MCF 10A (cell line): ENCODE data around the gene GNB5. TPM values are rescaled to one million over a fixed set of nuclear protein-coding genes. Genes with fewer than 3 reads are reported as not detected.
"Not testable (repeated sequence)": the region's sequence is repeated elsewhere in the genome, so short reads cannot be mapped to it uniquely, and the experiment has no call there.

ENCODE experiments used
- BruUV-seq: library from RNA; stranded (reverse); fragments of 400-500 nt; replicated peaks from 2 replicates; lab custom pipeline; 2021; lab: Mats Ljungman, UMichigan
- CTCF ChIA-PET: fragments of 300-600 bp; sonication (Branson Sonifier 250); formaldehyde crosslinking; extraction: SDS; loops from one replicate; lab custom pipeline; 2021; ENCODE audit warnings: antibody characterized with exemption, inconsistent platforms; lab: Yijun Ruan, JAX
- POLR2A ChIA-PET: fragments of 300-600, 350-650 bp; sonication (Branson Sonifier 250); formaldehyde crosslinking; extraction: SDS; loops from one replicate; lab custom pipeline; 2020; ENCODE audit warnings: antibody characterized with exemption, inconsistent platforms; lab: Yijun Ruan, JAX
- DNase-seq: peaks from one replicate; pipeline ENCODE4 v3.0.0-alpha.2; 2018; ENCODE audit not compliant: unreplicated experiment
- H3K27ac Mint-ChIP-seq: one replicate; pipeline ENCODE4 v1.8.0; 2022; ENCODE audit warnings: mild to moderate bottlenecking, low read depth, mixed read lengths; ENCODE audit not compliant: unreplicated experiment
- H3K27me3 Mint-ChIP-seq: one replicate; pipeline ENCODE4 v1.8.0; 2022; ENCODE audit warnings: mixed read lengths; ENCODE audit not compliant: insufficient read depth, unreplicated experiment
- H3K36me3 Mint-ChIP-seq: one replicate; pipeline ENCODE4 v1.8.0; 2022; ENCODE audit warnings: mild to moderate bottlenecking, moderate library complexity, mixed read lengths; ENCODE audit not compliant: insufficient read depth, unreplicated experiment
- H3K4me1 Mint-ChIP-seq: one replicate; pipeline ENCODE4 v1.8.0; 2022; ENCODE audit warnings: mixed read lengths; ENCODE audit not compliant: insufficient read depth, unreplicated experiment
- H3K4me3 Mint-ChIP-seq: one replicate; pipeline ENCODE4 v1.8.0; 2022; ENCODE audit warnings: mild to moderate bottlenecking, moderate library complexity, mixed read lengths; ENCODE audit not compliant: unreplicated experiment
- H3K9me3 Mint-ChIP-seq: one replicate; pipeline ENCODE4 v1.8.0; 2022; ENCODE audit warnings: mixed read lengths; ENCODE audit not compliant: unreplicated experiment
- intact Hi-C: fragments of 100-400 bp; cut with micrococcal nuclease; formaldehyde crosslinking; loops from 2 replicates; pipeline ENCODE4 v1.14.1; 2022
- total RNA-seq: library from RNA; stranded (reverse); gene quantifications from 2 replicates; pipeline ENCODE4 v1.2.3, GENCODE V29; 2022
- TF ChIP-seq, protein P1 (sequence below): fragments of 200-600 bp; IDR thresholded peaks from one replicate; pipeline ENCODE4 v1.8.0; 2022; ENCODE audit warnings: antibody characterized with exemption, mild to moderate bottlenecking; ENCODE audit not compliant: unreplicated experiment

The GNB5 gene
- total RNA-seq, 1 experiment from 2014 or later: 31.8 TPM

DNA sequence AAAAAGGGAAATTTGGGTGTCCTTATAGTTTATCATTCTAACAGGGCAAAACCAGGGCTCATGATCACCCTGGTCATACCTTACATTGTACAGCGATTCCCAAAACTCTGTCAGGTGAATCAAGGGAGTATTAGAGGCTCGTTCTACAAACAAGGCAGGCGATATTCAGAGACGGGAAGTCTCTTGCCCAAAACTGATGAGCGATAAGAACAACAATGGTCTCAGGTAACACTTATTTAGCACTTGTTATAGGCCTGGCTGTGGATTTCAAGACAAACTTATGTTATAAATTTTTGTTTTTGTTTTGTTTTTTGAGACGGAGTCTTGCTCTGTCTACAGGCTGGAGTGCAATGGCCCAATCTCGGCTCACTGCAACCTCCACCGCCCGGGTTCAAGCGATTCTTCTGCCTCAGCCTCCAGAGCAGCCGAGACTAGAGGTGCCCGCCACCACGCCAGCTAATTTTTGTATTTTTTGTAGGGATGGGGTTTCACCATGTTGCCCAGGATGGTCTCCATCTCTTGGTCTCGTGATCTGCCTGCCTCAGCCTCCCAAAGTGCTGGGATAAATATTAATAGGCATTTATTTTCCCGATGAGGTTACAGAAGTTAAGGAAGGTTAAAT, 91.4 kb downstream of the GNB5 start:
- Mint-ChIP-seq H3K36me3 (peaks cover 12% of the 10 kb centered on the region), H3K4me3 (no peak overlapping the region), H3K27me3 (no peaks in the 10 kb centered on the region), H3K9me3 (no peaks in the 10 kb centered on the region), H3K27ac (no peak overlapping the region), H3K4me1 (peaks cover 44% of the 10 kb centered on the region)
- BruUV-seq: TSS peak; percentile 23
- DNase-seq: peak; percentile 43
- intact Hi-C loops: no loop called here
- POLR2A ChIA-PET: interaction anchor here (0.6 to 8.8 kb wide), 12 partner anchors 10 to 128 kb away, joined by 3 to 214 read pairs (median 3); partner anchors contain the start of gene LEO1
- CTCF ChIA-PET: interaction anchor here (0.7 to 5.3 kb wide), 3 partner anchors 22 to 120 kb away, joined by 3 to 29 read pairs (median 5); no protein-coding TSS in a partner anchor
- TF ChIP-seq, protein P1, sequence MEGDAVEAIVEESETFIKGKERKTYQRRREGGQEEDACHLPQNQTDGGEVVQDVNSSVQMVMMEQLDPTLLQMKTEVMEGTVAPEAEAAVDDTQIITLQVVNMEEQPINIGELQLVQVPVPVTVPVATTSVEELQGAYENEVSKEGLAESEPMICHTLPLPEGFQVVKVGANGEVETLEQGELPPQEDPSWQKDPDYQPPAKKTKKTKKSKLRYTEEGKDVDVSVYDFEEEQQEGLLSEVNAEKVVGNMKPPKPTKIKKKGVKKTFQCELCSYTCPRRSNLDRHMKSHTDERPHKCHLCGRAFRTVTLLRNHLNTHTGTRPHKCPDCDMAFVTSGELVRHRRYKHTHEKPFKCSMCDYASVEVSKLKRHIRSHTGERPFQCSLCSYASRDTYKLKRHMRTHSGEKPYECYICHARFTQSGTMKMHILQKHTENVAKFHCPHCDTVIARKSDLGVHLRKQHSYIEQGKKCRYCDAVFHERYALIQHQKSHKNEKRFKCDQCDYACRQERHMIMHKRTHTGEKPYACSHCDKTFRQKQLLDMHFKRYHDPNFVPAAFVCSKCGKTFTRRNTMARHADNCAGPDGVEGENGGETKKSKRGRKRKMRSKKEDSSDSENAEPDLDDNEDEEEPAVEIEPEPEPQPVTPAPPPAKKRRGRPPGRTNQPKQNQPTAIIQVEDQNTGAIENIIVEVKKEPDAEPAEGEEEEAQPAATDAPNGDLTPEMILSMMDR: no peak

DNA sequence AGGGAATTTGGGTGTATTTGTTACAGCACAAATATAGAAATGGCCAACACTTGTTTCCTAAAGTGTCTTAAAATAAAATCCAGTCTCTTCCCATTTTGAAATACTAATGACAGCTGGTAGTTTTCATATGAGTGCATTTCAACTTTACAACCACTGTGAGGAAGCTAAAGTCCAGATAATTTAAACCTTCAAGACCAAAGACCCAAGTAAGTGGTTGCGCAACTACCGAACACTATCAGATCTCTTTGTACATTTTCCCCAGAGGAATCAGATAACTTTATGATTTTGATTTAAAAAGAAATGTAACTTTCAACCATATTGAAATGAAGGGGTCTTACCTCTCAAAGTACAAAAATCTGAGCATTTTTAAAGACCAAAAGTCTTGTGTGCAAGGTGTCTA, 92.9 kb downstream of the GNB5 start:
- intact Hi-C loops: no loop called here
- H3K4me1 Mint-ChIP-seq: peaks cover 48% of the 10 kb centered on the region
- no peak overlapping the region for H3K4me3 Mint-ChIP-seq
- no TSS peak for BruUV-seq
- peaks cover 12% of the 10 kb centered on the region for H3K36me3 Mint-ChIP-seq
- H3K27ac Mint-ChIP-seq: peak overlapping the region; percentile 31
- no peaks in the 10 kb centered on the region for H3K27me3 Mint-ChIP-seq
- ChIA-PET POLR2A (interaction anchor here (1.2 to 8.8 kb wide), 6 partner anchors 15 to 127 kb away, joined by 5 to 214 read pairs (median 54); partner anchors contain the start of gene LEO1), CTCF (interaction anchor here (0.7 to 5.3 kb wide), 6 partner anchors 8 to 193 kb away, joined by 3 to 29 read pairs (median 3); no protein-coding TSS in a partner anchor)
- DNase-seq: no peak
- no peaks in the 10 kb centered on the region for H3K9me3 Mint-ChIP-seq
- TF ChIP-seq, protein P1: no peak

DNA sequence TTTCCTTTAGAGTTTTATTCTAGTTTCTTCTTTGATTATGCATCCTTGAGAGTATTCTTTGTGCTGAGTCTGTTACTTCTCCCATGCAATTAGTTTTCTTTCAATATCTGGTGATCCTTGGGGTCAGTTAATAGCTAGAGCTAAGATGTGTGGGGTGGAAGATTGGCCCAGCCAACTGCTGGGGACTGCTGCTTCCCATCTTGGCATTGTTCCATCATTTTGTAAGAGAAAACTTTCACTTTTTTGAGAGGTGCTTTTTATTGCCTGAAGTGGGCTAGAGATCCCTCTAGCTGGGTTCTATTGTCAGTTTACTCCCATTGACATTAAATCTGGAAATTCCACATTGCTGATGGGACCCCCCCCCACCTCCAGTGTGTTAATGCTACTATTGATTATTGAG, 94.0 kb downstream of the GNB5 start:
- no peaks in the 10 kb centered on the region for H3K9me3 Mint-ChIP-seq
- no TSS peak for BruUV-seq
- TF ChIP-seq, protein P1: no peak
- intact Hi-C loops: no loop called here
- no peaks in the 10 kb centered on the region for H3K27me3 Mint-ChIP-seq
- H3K27ac Mint-ChIP-seq: peak overlapping the region; percentile 88
- peak; percentile 47 for DNase-seq
- peaks cover 12% of the 10 kb centered on the region for H3K36me3 Mint-ChIP-seq
- peaks cover 43% of the 10 kb centered on the region for H3K4me1 Mint-ChIP-seq
- no peak overlapping the region for H3K4me3 Mint-ChIP-seq
- ChIA-PET POLR2A (interaction anchor here (0.7 to 8.8 kb wide), 14 partner anchors 9 to 196 kb away, joined by 3 to 214 read pairs (median 6); partner anchors contain the start of gene LEO1), CTCF (interaction anchor here (0.9 to 5.3 kb wide), 5 partner anchors 14 to 61 kb away, joined by 3 to 29 read pairs (median 3); no protein-coding TSS in a partner anchor)

DNA sequence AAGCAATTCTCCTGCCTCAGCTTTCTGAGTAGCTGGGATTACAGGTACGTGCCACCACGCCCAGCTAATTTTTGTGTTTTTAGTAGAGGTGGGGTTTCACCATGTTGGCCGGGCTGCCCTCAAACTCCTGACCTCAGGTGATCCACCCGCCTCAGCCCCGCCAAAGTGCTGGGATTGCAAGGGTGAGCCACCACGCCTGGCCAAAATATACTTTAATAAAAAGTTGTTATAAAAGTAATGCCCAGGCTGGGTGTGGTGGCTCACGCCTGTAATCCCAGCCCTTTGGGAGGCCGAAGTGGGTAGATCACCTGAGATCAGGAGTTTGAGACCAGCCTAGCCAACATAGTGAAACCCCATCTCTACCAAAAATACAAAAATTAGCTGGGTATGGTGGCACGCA, 94.7 kb downstream of the GNB5 start:
- H3K4me3 Mint-ChIP-seq, BruUV-seq, H3K27me3 Mint-ChIP-seq, DNase-seq, intact Hi-C loops, H3K9me3 Mint-ChIP-seq: not testable (repeated sequence)
- ChIA-PET POLR2A (interaction anchor here (1.1 to 8.8 kb wide), 8 partner anchors 10 to 125 kb away, joined by 3 to 214 read pairs (median 8); partner anchors contain the start of gene LEO1), CTCF (interaction anchor here (1.0 to 5.3 kb wide), 2 partner anchors 24 to 42 kb away, joined by 3 to 29 read pairs; no protein-coding TSS in a partner anchor)
- Mint-ChIP-seq H3K4me1 (peaks cover 39% of the 10 kb centered on the region), H3K27ac (peak overlapping the region; percentile 99), H3K36me3 (peaks cover 12% of the 10 kb centered on the region)
